BLaER1 (cell line): Measurements from ENCODE around the gene PHLDB3.
"Not testable (repeated sequence)": the region's sequence is repeated elsewhere in the genome, so short reads cannot be mapped to it uniquely, and the experiment has no call there.

Experiments used
- H3K27ac ChIP-seq: shearing (Covaris generic); formaldehyde crosslinking; 2 replicates; pipeline ENCODE4 v1.8.1; 2022
- H3K27me3 ChIP-seq: shearing (Covaris generic); formaldehyde crosslinking; 2 replicates; pipeline ENCODE4 v1.8.1; 2022
- H3K36me3 ChIP-seq: shearing (Covaris generic); formaldehyde crosslinking; 2 replicates; pipeline ENCODE4 v1.8.1; 2022
- H3K4me1 ChIP-seq: shearing (Covaris generic); formaldehyde crosslinking; 2 replicates; pipeline ENCODE4 v1.8.1; 2022
- H3K4me2 ChIP-seq: shearing (Covaris generic); formaldehyde crosslinking; 2 replicates; pipeline ENCODE4 v1.8.1; 2022
- H3K4me3 ChIP-seq: shearing (Covaris generic); formaldehyde crosslinking; 2 replicates; pipeline ENCODE4 v1.8.1; 2022
- H3K9ac ChIP-seq: shearing (Covaris generic); formaldehyde crosslinking; 2 replicates; pipeline ENCODE4 v1.8.1; 2022
- H3K9me3 ChIP-seq: shearing (Covaris generic); formaldehyde crosslinking; 2 replicates; pipeline ENCODE4 v1.8.1; 2022
- H4K20me1 ChIP-seq: shearing (Covaris generic); formaldehyde crosslinking; 2 replicates; pipeline ENCODE4 v1.8.1; 2022
- Cebpa-rat ChIP-seq: shearing (Covaris generic); IDR thresholded peaks from 2 replicates; pipeline ENCODE4 v1.8.1; 2022

Gene PHLDB3

GRCh38 chr19:43438291-43439031, 66.1 kb downstream of the PHLDB3 start:
- peaks cover 39% of the 10 kb centered on the region for H3K4me1 ChIP-seq
- no peaks in the 10 kb centered on the region for H3K36me3 ChIP-seq
- H3K4me2 ChIP-seq: peak overlapping the region; percentile 93
- H3K27ac ChIP-seq: peak overlapping the region; percentile 86
- peak overlapping the region; percentile 40 for H3K4me3 ChIP-seq
- no peak for TF ChIP-seq Cebpa-rat
- H3K27me3 ChIP-seq: no peaks in the 10 kb centered on the region
- H3K9ac ChIP-seq: peak overlapping the region; percentile 56; the same call in 1 of the 2 replicates
- H3K9me3 ChIP-seq: peaks cover 27% of the 10 kb centered on the region
- no peaks in the 10 kb centered on the region for H4K20me1 ChIP-seq

GRCh38 chr19:43437712-43438111, 66.8 kb downstream of the PHLDB3 start:
- Histone ChIP-seq H3K9ac (peak overlapping the region; percentile 56; the same call in 1 of the 2 replicates), H3K27me3 (no peaks in the 10 kb centered on the region), H3K27ac (peak overlapping the region; percentile 86), H4K20me1 (no peaks in the 10 kb centered on the region), H3K4me1 (peaks cover 39% of the 10 kb centered on the region), H3K4me3 (no peak overlapping the region), H3K9me3 (peaks cover 27% of the 10 kb centered on the region), H3K36me3 (no peaks in the 10 kb centered on the region), H3K4me2 (peak overlapping the region; percentile 93)
- no peak for TF ChIP-seq Cebpa-rat

- not testable (repeated sequence) for H3K27me3 ChIP-seq, H3K4me3 ChIP-seq, H3K36me3 ChIP-seq, H3K9ac ChIP-seq, H4K20me1 ChIP-seq
- Histone ChIP-seq H3K9me3 (peaks cover 27% of the 10 kb centered on the region), H3K4me2 (peak overlapping the region; percentile 93), H3K27ac (peak overlapping the region; percentile 86), H3K4me1 (peaks cover 39% of the 10 kb centered on the region)
Observed at GRCh38 chr19:43437284-43437683, 67.3 kb downstream of the PHLDB3 start.

GRCh38 chr19:43435775-43436174, 68.8 kb downstream of the PHLDB3 start:
- H3K36me3 ChIP-seq: no peaks in the 10 kb centered on the region
- peaks cover 27% of the 10 kb centered on the region for H3K9me3 ChIP-seq
- H3K4me1 ChIP-seq: peaks cover 39% of the 10 kb centered on the region
- H3K4me2 ChIP-seq: no peak overlapping the region
- no peaks in the 10 kb centered on the region for H4K20me1 ChIP-seq
- H3K9ac ChIP-seq: no peak overlapping the region
- no peak for TF ChIP-seq Cebpa-rat
- no peaks in the 10 kb centered on the region for H3K27me3 ChIP-seq
- H3K27ac ChIP-seq: no peak overlapping the region
- H3K4me3 ChIP-seq: no peak overlapping the region

- Histone ChIP-seq H3K4me1 (peaks cover 23% of the 10 kb centered on the region), H3K9ac (no peak overlapping the region), H3K9me3 (peaks cover 27% of the 10 kb centered on the region), H3K36me3 (no peaks in the 10 kb centered on the region), H3K4me3 (no peak overlapping the region), H3K27me3 (no peaks in the 10 kb centered on the region), H4K20me1 (no peaks in the 10 kb centered on the region), H3K27ac (no peak overlapping the region), H3K4me2 (no peak overlapping the region)
- TF ChIP-seq Cebpa-rat: no peak
Observed at GRCh38 chr19:43433689-43434088, 70.9 kb downstream of the PHLDB3 start.

- Histone ChIP-seq H3K9me3 (peaks cover 27% of the 10 kb centered on the region), H3K9ac (no peak overlapping the region), H4K20me1 (no peaks in the 10 kb centered on the region), H3K27ac (no peak overlapping the region), H3K4me1 (peaks cover 19% of the 10 kb centered on the region), H3K4me2 (no peak overlapping the region), H3K4me3 (no peak overlapping the region), H3K36me3 (no peaks in the 10 kb centered on the region), H3K27me3 (no peaks in the 10 kb centered on the region)
- TF ChIP-seq Cebpa-rat: no peak
Observed at GRCh38 chr19:43433358-43433673, 71.2 kb downstream of the PHLDB3 start.

GRCh38 chr19:43430976-43431375, 73.6 kb downstream of the PHLDB3 start:
- Histone ChIP-seq H4K20me1 (no peaks in the 10 kb centered on the region), H3K4me1 (peaks cover 6% of the 10 kb centered on the region; the same call in 1 of the 2 replicates), H3K27ac (no peak overlapping the region), H3K9ac (no peak overlapping the region), H3K4me3 (no peak overlapping the region), H3K27me3 (no peaks in the 10 kb centered on the region), H3K36me3 (no peaks in the 10 kb centered on the region), H3K9me3 (peaks cover 11% of the 10 kb centered on the region; the same call in 1 of the 2 replicates), H3K4me2 (no peak overlapping the region)
- TF ChIP-seq Cebpa-rat: no peak

GRCh38 chr19:43430142-43430710, 74.3 kb downstream of the PHLDB3 start:
- H3K9me3 ChIP-seq: peaks cover 7% of the 10 kb centered on the region; the same call in 1 of the 2 replicates
- H3K4me1 ChIP-seq: peaks cover 5% of the 10 kb centered on the region; the same call in 1 of the 2 replicates
- no peak overlapping the region for H3K4me2 ChIP-seq
- H3K9ac ChIP-seq: no peak overlapping the region
- no peak overlapping the region for H3K27ac ChIP-seq
- H4K20me1 ChIP-seq: no peaks in the 10 kb centered on the region
- H3K4me3 ChIP-seq: no peak overlapping the region
- H3K36me3 ChIP-seq: no peaks in the 10 kb centered on the region
- no peak for TF ChIP-seq Cebpa-rat
- no peaks in the 10 kb centered on the region for H3K27me3 ChIP-seq

GRCh38 chr19:43429395-43429794, 75.2 kb downstream of the PHLDB3 start:
- peaks cover 5% of the 10 kb centered on the region; the same call in 1 of the 2 replicates for H3K4me1 ChIP-seq

GRCh38 chr19:43425567-43426392, 78.8 kb downstream of the PHLDB3 start:
- Histone ChIP-seq H3K36me3 (no peaks in the 10 kb centered on the region), H3K9ac (no peak overlapping the region), H3K27ac (no peak overlapping the region), H3K4me3 (no peak overlapping the region), H4K20me1 (no peaks in the 10 kb centered on the region), H3K4me2 (no peak overlapping the region), H3K27me3 (no peaks in the 10 kb centered on the region), H3K9me3 (no peaks in the 10 kb centered on the region), H3K4me1 (peaks cover 5% of the 10 kb centered on the region; the same call in 1 of the 2 replicates)
- no peak for TF ChIP-seq Cebpa-rat

More at GRCh38 chr19:43429395-43429794, 75.2 kb downstream of the PHLDB3 start:
- Histone ChIP-seq H3K4me3 (no peak overlapping the region), H3K36me3 (no peaks in the 10 kb centered on the region), H3K9me3 (no peaks in the 10 kb centered on the region), H3K9ac (no peak overlapping the region), H3K27ac (no peak overlapping the region), H3K27me3 (no peaks in the 10 kb centered on the region), H3K4me2 (no peak overlapping the region), H4K20me1 (no peaks in the 10 kb centered on the region)
- TF ChIP-seq Cebpa-rat: no peak
